Forelimb muscle (tissue), 1 donor: ENCODE data around the gene CNNM2. TPM values are rescaled to one million over a fixed set of nuclear protein-coding genes. Genes with fewer than 3 reads are reported as not detected.
"Not testable (repeated sequence)": the region's sequence is repeated elsewhere in the genome, so short reads cannot be mapped to it uniquely, and the experiment has no call there.

ENCODE experiments used
- DNase-seq: peaks from one replicate; pipeline ENCODE4 v3.0.0-alpha.2; 2013; ENCODE audit warnings: low read depth
- polyA plus RNA-seq: library from polyadenylated mRNA; unstranded; fragments of 120-200 nt; gene quantifications from one replicate; pipeline ENCODE4 v1.2.1, GENCODE V29; 2013; ENCODE audit not compliant: insufficient read length

Gene CNNM2
- polyA plus RNA-seq, 1 donor, result 2.6 TPM

- no peak for DNase-seq
Observed at GRCh38 chr10:103040418-103040817, 122.3 kb downstream of the CNNM2 start.

GRCh38 chr10:103041391-103041790, 123.3 kb downstream of the CNNM2 start:
- DNase-seq, result no peak

GRCh38 chr10:103042129-103042528, 124.0 kb downstream of the CNNM2 start:
- no peak for DNase-seq

GRCh38 chr10:103042908-103043307, 124.8 kb downstream of the CNNM2 start:
- no peak for DNase-seq

GRCh38 chr10:103044942-103045489, 126.9 kb downstream of the CNNM2 start:
- DNase-seq, result no peak

DNA sequence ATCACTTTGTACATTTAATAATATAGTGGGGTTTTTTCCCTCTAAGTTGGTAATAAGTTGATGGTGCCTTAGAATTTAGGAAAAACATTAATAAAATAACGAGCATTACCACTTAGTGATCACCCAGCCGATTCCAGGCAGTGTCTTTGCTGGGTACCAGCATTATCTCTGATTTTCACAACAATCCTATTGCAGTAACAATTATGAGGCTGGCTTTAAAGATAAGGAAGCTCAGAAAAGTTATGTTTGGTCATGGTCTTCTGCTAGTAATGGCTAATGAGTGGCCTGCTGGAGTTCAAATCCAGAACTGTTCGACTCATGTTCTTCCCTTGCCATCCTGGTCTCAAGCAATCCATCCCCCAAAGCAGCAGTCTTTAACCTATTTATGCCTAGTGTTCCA, 127.9 kb downstream of the CNNM2 start:
- no peak for DNase-seq

DNA sequence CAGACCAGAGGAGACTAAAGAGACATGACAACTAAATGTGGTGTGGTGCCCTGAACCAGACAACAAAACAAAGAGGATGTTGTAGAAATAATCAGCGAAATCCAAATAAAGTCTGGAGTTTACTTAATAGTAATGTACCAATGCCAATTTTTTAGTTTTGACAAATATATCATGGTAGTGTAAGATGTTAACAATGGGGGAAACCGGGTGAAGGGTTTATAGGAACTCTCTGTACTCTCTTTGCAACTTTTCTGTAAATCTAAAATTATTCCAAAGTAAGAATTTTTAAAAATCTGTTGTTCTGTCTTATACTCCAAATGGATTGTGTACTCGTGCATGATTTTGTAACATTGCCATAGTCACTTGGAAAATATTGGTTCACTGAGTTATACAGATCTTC, 129.3 kb downstream of the CNNM2 start:
- no peak for DNase-seq

- DNase-seq, result no peak
Observed at GRCh38 chr10:103049237-103049636, 131.1 kb downstream of the CNNM2 start.

DNA sequence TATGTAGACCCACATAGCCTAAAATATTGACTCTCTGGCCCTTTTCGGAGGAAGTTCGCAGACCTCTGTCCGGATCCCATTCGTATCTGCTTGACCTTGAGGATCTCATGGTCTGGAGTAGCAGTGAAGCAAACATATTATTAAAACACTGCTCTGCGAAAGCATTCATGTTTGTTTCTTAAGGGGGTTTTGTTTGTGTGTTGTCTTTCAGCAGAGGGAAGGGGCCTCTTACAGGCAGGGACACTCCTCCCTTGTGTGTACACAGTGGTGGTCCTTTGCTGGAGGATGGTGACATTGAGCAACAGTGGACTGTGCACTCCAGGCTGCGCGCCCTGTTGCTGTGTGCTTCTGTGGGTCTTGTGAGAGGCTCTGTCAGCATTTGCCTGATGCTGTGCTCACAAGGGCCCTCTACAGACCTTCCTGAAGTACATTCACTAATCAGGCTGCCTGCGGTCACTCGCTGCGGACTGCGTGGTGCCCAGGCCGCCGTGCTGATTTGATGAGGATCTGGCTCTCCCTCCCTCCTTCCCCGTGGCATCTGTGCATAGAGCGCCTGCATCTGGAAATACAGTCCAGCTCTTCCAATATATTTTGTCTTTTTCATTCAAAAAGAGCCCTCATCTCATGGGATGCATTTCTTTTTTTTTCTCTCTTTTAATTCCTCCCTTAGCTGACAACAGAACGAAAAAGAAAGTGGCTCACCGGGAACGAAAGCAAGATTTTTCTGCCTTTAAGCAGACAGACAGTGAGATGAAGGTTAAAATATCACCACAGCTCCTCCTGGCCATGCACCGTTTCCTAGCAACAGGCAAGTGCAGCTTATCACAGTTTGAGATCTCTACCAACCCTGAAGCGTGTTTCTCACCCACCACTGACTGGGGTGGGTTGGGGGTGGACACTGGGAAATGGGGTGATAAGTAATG, 135.8 kb downstream of the CNNM2 start:
- peak; percentile 35 for DNase-seq

- no peak for DNase-seq
Observed at GRCh38 chr10:103054621-103055020, 136.5 kb downstream of the CNNM2 start.

DNA sequence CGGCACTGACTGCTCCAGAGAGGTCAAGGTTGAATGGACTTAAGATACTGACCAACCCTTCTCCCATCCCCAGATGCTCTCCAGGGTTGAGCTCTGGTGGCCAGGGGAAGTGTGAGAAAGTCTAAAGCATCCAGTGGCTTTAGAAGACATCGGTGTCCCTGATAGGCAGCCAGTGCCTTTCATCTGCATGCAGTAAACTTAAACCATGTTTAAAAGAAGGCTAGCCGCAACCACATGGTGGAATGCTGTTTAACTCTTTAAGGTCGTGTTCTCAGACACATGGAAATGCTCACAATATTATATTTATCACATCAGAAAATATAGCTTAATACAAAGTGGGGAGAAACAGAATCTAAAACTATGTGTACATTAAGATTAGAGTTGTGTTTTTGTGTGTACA, 137.0 kb downstream of the CNNM2 start:
- no peak for DNase-seq

DNA sequence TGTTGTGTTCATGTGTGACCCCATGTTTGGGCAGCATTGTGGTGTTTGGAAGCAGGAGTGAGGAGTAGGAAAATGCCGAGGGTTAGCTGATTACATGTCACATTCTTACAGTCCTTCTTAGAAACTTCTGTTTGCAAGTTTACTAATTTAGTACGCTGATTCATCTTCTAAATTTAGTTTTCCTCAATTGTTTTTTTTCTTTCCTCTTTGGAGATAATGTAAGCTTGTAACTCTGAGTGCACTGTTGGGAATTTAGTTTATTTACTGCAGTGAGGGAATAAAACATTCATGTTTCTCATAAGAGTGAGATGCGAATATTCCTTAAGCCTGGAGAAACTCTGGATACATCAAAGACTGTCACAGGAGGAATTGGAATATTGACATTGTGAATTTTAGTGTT, 139.9 kb downstream of the CNNM2 start:
- DNase-seq, result no peak

DNA sequence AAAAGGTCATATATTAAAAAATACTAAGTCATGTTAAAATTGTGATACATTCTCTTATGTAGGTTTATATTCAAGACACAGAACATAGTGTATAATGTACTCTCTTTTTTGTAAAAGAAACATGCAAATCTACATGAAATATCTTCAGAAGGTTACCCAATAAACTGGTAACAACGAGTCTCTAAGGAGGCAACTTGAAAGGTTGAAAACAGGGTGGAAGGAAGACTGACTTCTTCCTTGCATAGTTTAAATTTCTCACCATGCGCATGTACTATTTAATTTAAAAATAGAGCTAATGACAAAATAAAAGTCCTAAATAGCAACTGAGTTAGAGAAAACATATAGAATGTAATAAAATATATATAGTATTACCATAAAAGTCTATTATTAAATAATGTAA, 142.5 kb downstream of the CNNM2 start:
- DNase-seq, result no peak

DNA sequence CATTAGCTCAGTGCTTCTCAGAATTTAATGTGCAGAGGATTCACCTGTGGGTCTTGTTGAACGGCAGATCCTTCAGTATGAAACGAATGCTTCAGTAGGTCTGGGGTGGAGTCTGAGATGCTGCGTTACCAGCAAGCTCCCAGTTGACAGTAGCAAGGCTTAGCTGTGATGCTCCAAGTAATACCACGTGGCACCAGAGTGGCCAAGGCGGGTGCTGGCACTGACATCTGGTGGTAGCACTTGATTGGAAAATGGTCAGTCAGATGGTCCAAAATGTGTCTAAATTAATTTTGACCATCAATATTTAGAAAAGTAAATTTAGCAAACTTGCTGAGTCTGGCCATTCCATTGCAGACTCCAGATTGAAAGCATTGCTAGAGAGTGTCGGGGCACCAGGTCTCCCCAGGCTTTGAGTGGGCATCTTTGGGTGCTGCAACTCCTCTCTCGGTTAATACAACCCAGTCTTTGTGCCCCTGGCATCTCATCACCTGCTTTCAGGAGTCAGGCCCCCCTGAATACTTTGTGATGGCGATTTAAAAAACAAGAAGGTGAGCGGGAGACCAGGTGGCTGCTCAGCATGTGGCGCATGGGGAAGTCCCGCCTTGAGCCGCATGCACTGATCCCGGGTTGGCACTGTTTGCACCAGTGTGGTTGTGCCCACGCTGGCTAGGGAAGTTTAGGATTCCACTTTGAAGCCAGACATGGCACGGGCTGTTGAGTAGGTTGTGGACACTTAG, 144.9 kb downstream of the CNNM2 start:
- DNase-seq, result no peak

DNA sequence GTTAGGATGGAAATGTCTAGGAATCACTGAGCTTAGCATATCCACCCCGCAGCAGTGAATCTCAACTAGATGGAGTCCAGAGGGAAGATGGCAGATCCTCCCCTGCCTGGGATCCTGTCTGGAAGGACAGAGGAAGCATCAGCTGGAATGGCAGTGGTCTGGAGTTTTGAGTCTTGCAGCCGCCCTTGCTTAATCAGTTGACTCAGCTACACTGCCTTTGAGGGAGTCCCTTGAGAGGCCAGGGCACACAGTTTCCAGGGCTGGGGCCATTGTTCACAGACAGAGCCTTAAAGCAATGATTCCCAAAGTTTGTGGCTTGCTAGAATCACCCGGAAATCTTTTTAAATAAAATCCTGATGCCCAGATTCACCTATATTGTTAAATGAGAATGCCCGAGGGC, 146.9 kb downstream of the CNNM2 start:
- no peak for DNase-seq

DNA sequence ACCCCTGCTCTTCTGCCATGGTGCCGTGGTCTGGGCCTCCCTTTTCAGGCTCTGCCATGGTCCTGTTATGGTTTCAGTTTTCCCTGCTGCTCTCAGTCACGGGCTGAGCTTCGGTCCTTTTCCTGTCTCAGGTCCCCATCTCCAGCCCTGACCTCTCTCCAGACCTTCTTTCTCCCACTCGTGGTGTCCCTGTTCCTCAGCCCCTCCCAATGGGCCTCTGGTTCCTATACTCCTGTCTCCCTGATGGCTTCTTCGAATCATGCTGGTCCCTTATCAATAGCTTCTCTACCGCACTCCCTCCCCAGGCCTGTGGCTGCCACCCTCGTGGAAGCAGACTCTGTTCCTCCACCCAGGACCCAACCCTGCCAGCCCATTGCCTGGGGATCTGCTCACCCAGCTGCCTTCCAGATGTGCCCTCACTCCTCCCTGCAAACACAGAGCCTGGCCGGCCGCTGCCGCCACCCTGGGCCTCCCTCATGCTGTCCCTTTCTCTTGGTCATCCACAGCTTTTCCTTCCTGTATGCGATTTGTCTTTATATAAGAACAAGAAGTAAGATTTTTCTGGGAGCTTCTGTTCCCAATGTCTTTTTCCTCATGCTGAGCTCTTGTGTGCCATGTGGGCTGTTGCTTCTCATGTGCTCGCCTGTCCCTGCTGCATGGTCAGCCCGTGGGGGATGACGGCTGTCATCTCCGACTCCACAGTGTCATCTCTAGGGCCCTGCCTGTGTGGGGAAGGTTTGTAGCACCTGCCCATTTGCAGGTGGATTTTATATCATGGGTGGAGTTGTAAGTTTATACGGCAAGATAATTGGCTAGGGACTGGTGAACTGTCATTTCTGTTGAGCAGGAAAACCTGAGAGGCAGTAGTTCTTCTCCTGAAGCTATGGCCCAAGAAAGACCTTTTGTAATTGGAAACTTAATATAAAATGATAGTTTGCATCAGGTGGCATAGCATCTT, 148.3 kb downstream of the CNNM2 start:
- DNase-seq, result no peak

DNA sequence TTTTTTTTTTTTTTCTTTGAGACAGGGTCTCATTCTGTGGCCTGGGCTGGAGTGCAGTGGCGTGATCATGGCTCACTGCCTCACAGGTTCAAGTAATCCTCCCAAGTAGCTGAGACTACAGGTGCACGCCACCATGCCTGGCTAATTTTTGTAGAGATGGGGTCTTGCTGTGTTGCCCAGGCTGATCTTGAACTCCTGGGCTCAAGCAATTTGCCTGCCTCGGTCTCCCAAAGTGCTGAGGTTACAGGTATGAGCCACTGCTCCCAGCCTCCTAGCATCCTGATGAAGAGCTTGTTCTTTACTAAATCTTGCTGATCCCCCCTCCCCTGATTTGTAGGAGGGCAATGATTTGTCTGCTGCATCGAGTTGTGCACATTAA, 149.0 kb downstream of the CNNM2 start:
- DNase-seq, result not testable (repeated sequence)

DNA sequence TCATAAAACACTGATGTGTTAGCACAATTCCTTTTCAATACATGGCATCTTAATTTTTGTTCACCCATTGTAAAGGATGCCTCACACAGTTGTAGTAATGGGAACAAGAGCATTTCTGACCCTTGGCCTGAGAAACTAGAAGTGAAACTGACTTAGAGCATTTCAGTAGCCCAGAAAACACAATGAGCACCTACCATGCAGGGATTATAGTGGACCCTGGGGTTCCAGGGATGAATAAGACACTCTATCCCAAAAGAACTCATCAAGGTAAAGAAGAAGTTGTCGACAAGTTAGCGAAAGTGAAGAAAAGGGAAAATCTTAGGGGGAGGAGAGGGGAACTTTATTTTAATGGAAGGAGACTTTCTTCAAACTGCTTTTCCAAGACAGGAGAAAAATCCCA, 149.4 kb downstream of the CNNM2 start:
- DNase-seq, result no peak

- no peak for DNase-seq
Observed at GRCh38 chr10:103067956-103068355, 149.9 kb downstream of the CNNM2 start.

- DNase-seq, result no peak
Observed at GRCh38 chr10:103069453-103070331, 151.6 kb downstream of the CNNM2 start.

- no peak for DNase-seq
Observed at GRCh38 chr10:103072276-103072675, 154.2 kb downstream of the CNNM2 start.
